HFFc6 (cell line): ENCODE results near the gene TMSB10. TPM values are rescaled to one million over a fixed set of nuclear protein-coding genes. Genes with fewer than 3 reads are reported as not detected.
"Not testable (repeated sequence)": the region's sequence is repeated elsewhere in the genome, so short reads cannot be mapped to it uniquely, and the experiment has no call there.

Source experiments
- DNase-seq: peaks from one replicate; pipeline ENCODE4 v3.0.0-alpha.2; 2018
- H3K27ac Mint-ChIP-seq: 2 replicates; pipeline ENCODE4 v1.8.0; 2020; ENCODE audit warnings: mild to moderate bottlenecking, mixed read lengths
- H3K27me3 Mint-ChIP-seq: 2 replicates; pipeline ENCODE4 v1.8.0; 2021; ENCODE audit warnings: mild to moderate bottlenecking, moderate library complexity, mixed read lengths; ENCODE audit not compliant: insufficient read depth
- H3K36me3 Mint-ChIP-seq: 2 replicates; pipeline ENCODE4 v1.8.0; 2021; ENCODE audit warnings: low read depth, mixed read lengths
- H3K4me1 Mint-ChIP-seq: 2 replicates; pipeline ENCODE4 v1.8.0; 2020; ENCODE audit warnings: low read depth, mixed read lengths
- H3K4me3 Mint-ChIP-seq: 2 replicates; pipeline ENCODE4 v1.8.0; 2020; ENCODE audit warnings: mild to moderate bottlenecking, moderate library complexity, mixed read lengths
- H3K9me3 Mint-ChIP-seq: 2 replicates; pipeline ENCODE4 v1.8.0; 2020; ENCODE audit warnings: mild to moderate bottlenecking, mixed read lengths
- CTCF ChIP-seq: fragments of 200-600 bp; sonication (generic); IDR thresholded peaks from 2 replicates; pipeline ENCODE4 v1.5.0; 2021; ENCODE audit warnings: antibody characterized with exemption, mild to moderate bottlenecking
- total RNA-seq, 6 experiments: library from RNA; stranded (reverse); fragmentation: NEBNext Ultra II Directional; extraction: Animal tissue kit (Norgen Biotek cat#: 25700); gene quantifications; 2 replicates in 1 of 6; 3 replicates in 5 of 6; pipeline ENCODE4 v1.2.3, GENCODE V29; 2021

Gene TMSB10
- total RNA-seq, 6 experiments from 2014 or later = 3,909 to 6,151 (median 5,325) TPM

- Mint-ChIP-seq H3K9me3 (no peaks in the 10 kb centered on the region), H3K4me1 (peaks cover 7% of the 10 kb centered on the region; the same call in 1 of the 2 replicates), H3K27me3 (peaks cover 2% of the 10 kb centered on the region; the same call in 1 of the 2 replicates), H3K4me3 (no peak overlapping the region), H3K36me3 (no peaks in the 10 kb centered on the region), H3K27ac (no peak overlapping the region)
- no peak for DNase-seq
- TF ChIP-seq CTCF = no peak
Measured at GRCh38 chr2:84858937-84859336, 46.5 kb upstream of the TMSB10 start.

DNA sequence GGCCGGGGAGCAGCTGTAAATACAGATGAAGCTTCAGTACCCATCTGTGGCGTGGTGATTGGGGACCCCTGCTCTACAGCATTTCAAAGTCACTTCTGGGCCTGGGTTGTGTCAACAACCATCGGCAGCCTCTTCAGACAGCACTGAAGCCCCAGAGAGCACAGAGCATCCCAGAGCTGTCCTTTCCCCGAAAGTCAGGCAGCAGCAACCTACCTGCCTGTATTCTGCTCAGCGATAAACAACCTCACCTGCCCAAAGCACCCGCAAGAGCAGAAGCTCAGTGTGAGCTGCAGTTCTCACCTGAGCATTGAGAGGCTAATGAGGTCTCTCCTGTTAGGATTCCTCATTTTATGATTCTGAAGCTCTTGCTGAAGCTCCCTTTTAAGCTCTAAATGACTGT is 43.9 kb upstream of the TMSB10 start:
- Mint-ChIP-seq H3K4me3 (no peak overlapping the region), H3K36me3 (no peaks in the 10 kb centered on the region), H3K27ac (no peak overlapping the region), H3K27me3 (no peaks in the 10 kb centered on the region; the same call in 1 of the 2 replicates), H3K9me3 (no peaks in the 10 kb centered on the region), H3K4me1 (peaks cover 15% of the 10 kb centered on the region; the same call in 1 of the 2 replicates)
- no peak for TF ChIP-seq CTCF
- no peak for DNase-seq

GRCh38 chr2:84862006-84862405 is 43.5 kb upstream of the TMSB10 start:
- no peak for TF ChIP-seq CTCF
- H3K27ac Mint-ChIP-seq = no peak overlapping the region
- H3K9me3 Mint-ChIP-seq = no peaks in the 10 kb centered on the region
- H3K4me3 Mint-ChIP-seq = no peak overlapping the region
- no peaks in the 10 kb centered on the region; the same call in 1 of the 2 replicates for H3K27me3 Mint-ChIP-seq
- H3K4me1 Mint-ChIP-seq = peaks cover 15% of the 10 kb centered on the region; the same call in 1 of the 2 replicates
- H3K36me3 Mint-ChIP-seq = no peaks in the 10 kb centered on the region
- DNase-seq = no peak

GRCh38 chr2:84865181-84865783 is 40.2 kb upstream of the TMSB10 start:
- H3K27me3 Mint-ChIP-seq = peaks cover 3% of the 10 kb centered on the region
- H3K27ac Mint-ChIP-seq = no peak overlapping the region

DNA sequence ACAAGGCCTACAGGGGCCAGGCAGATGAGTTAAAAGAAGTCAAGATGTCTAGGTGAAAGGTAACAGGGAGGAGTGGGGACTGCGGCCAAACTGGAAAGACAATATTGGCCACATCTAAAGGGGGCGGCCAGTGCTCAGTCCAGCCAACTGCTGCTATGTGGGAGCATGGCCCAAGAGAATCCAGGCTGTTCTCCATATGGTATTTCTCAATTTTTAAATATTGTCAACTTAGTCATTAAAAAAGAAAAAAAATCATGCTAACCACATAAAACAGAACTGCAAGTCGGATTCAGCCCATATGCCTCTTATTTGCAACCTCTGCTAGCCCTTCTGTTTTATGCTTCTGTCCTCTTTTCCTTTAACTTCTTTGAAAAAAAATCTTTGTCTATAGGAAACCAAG is 39.3 kb upstream of the TMSB10 start:
- Mint-ChIP-seq H3K4me1 (peaks cover 8% of the 10 kb centered on the region; the same call in 1 of the 2 replicates), H3K9me3 (no peaks in the 10 kb centered on the region), H3K27me3 (peaks cover 3% of the 10 kb centered on the region), H3K27ac (no peak overlapping the region), H3K4me3 (no peak overlapping the region), H3K36me3 (peaks cover 6% of the 10 kb centered on the region; the same call in 1 of the 2 replicates)
- DNase-seq = no peak
- no peak for TF ChIP-seq CTCF

More at GRCh38 chr2:84865181-84865783, 40.2 kb upstream of the TMSB10 start:
- H3K36me3 Mint-ChIP-seq = peaks cover 6% of the 10 kb centered on the region; the same call in 1 of the 2 replicates
- H3K4me3 Mint-ChIP-seq = no peak overlapping the region
- DNase-seq = peak; percentile 51
- H3K4me1 Mint-ChIP-seq = peaks cover 8% of the 10 kb centered on the region; the same call in 1 of the 2 replicates
- no peaks in the 10 kb centered on the region for H3K9me3 Mint-ChIP-seq
- peak; percentile 69 for TF ChIP-seq CTCF

- H3K27ac Mint-ChIP-seq, H3K27me3 Mint-ChIP-seq, DNase-seq, H3K9me3 Mint-ChIP-seq, H3K4me3 Mint-ChIP-seq, H3K36me3 Mint-ChIP-seq, H3K4me1 Mint-ChIP-seq: not testable (repeated sequence)
Measured at GRCh38 chr2:84868327-84868726, 37.1 kb upstream of the TMSB10 start.
